ENCODE results near the gene KPNB1.

KPNB1 gene

GRCh38 chr17:47633996-47634395 lies 15.7 kb upstream of the KPNB1 start:
- in situ Hi-C loops (cut with MboI; ENCODE audit: low pct_unique_long_range_greater_than_20kb, low sequenced_read_pairs) = no loop called here

GRCh38 chr17:47634870-47635269 lies 14.8 kb upstream of the KPNB1 start:
- in situ Hi-C loops (cut with MboI; ENCODE audit: low pct_unique_long_range_greater_than_20kb, low sequenced_read_pairs) = no loop called here
- DNase-seq = no peak

More at GRCh38 chr17:47633996-47634395, 15.7 kb upstream of the KPNB1 start:
- no peak for DNase-seq

- no peak for DNase-seq
- in situ Hi-C loops (cut with MboI; ENCODE audit: low pct_unique_long_range_greater_than_20kb, low sequenced_read_pairs) = no loop called here
Observed at GRCh38 chr17:47635734-47636133, 14.0 kb upstream of the KPNB1 start.

- DNase-seq = no peak
- in situ Hi-C loops (cut with MboI; ENCODE audit: low pct_unique_long_range_greater_than_20kb, low sequenced_read_pairs) = no loop called here
Observed at GRCh38 chr17:47636273-47637030, 13.3 kb upstream of the KPNB1 start.

- in situ Hi-C loops (cut with MboI; ENCODE audit: low pct_unique_long_range_greater_than_20kb, low sequenced_read_pairs) = no loop called here
- no peak for DNase-seq
Observed at GRCh38 chr17:47638903-47639302, 10.8 kb upstream of the KPNB1 start.

- in situ Hi-C loops (cut with MboI; ENCODE audit: low pct_unique_long_range_greater_than_20kb, low sequenced_read_pairs) = no loop called here
- DNase-seq = no peak
Observed at GRCh38 chr17:47640076-47640475, 9.6 kb upstream of the KPNB1 start.

- in situ Hi-C loops (cut with MboI; ENCODE audit: low pct_unique_long_range_greater_than_20kb, low sequenced_read_pairs) = no loop called here
- DNase-seq = no peak
Observed at GRCh38 chr17:47641202-47641601, 8.5 kb upstream of the KPNB1 start.

- in situ Hi-C loops (cut with MboI; ENCODE audit: low pct_unique_long_range_greater_than_20kb, low sequenced_read_pairs) = no loop called here
- DNase-seq = no peak
Observed at GRCh38 chr17:47643116-47643515, 6.6 kb upstream of the KPNB1 start.

- no peak for DNase-seq
- in situ Hi-C loops (cut with MboI; ENCODE audit: low pct_unique_long_range_greater_than_20kb, low sequenced_read_pairs) = no loop called here
Observed at GRCh38 chr17:47644324-47644723, 5.4 kb upstream of the KPNB1 start.

GRCh38 chr17:47649972-47650524 lies 329 bp downstream of the KPNB1 start:
- in situ Hi-C loops (cut with MboI; ENCODE audit: low pct_unique_long_range_greater_than_20kb, low sequenced_read_pairs) = no loop called here
- no peak for DNase-seq

- DNase-seq = peak; percentile 95
- in situ Hi-C loops (cut with MboI; ENCODE audit: low pct_unique_long_range_greater_than_20kb, low sequenced_read_pairs) = no loop called here
Observed at GRCh38 chr17:47650525-47651522, 1.1 kb downstream of the KPNB1 start.

GRCh38 chr17:47651704-47652103 lies 2.0 kb downstream of the KPNB1 start:
- no peak for DNase-seq
- in situ Hi-C loops (cut with MboI; ENCODE audit: low pct_unique_long_range_greater_than_20kb, low sequenced_read_pairs) = no loop called here

GRCh38 chr17:47652570-47652969 lies 2.9 kb downstream of the KPNB1 start:
- in situ Hi-C loops (cut with MboI; ENCODE audit: low pct_unique_long_range_greater_than_20kb, low sequenced_read_pairs) = no loop called here
- no peak for DNase-seq

GRCh38 chr17:47653442-47653841 lies 3.7 kb downstream of the KPNB1 start:
- DNase-seq = no peak
- in situ Hi-C loops (cut with MboI; ENCODE audit: low pct_unique_long_range_greater_than_20kb, low sequenced_read_pairs) = no loop called here

- in situ Hi-C loops (cut with MboI; ENCODE audit: low pct_unique_long_range_greater_than_20kb, low sequenced_read_pairs) = no loop called here
- no peak for DNase-seq
Observed at GRCh38 chr17:47654991-47655390, 5.3 kb downstream of the KPNB1 start.

GRCh38 chr17:47660064-47660492 lies 10.4 kb downstream of the KPNB1 start:
- in situ Hi-C loops (cut with MboI; ENCODE audit: low pct_unique_long_range_greater_than_20kb, low sequenced_read_pairs) = no loop called here
- no peak for DNase-seq

GRCh38 chr17:47663912-47664623 lies 14.3 kb downstream of the KPNB1 start:
- DNase-seq = peak; percentile 78
- in situ Hi-C loops (cut with MboI; ENCODE audit: low pct_unique_long_range_greater_than_20kb, low sequenced_read_pairs) = no loop called here

GRCh38 chr17:47664624-47664941 lies 14.9 kb downstream of the KPNB1 start:
- DNase-seq = no peak
- in situ Hi-C loops (cut with MboI; ENCODE audit: low pct_unique_long_range_greater_than_20kb, low sequenced_read_pairs) = no loop called here

GRCh38 chr17:47665655-47666054 lies 15.9 kb downstream of the KPNB1 start:
- DNase-seq = no peak
- in situ Hi-C loops (cut with MboI; ENCODE audit: low pct_unique_long_range_greater_than_20kb, low sequenced_read_pairs) = no loop called here

Measured in KBM-7 (cell line).